Measurements from ENCODE around the gene SOAT2.

DNA sequence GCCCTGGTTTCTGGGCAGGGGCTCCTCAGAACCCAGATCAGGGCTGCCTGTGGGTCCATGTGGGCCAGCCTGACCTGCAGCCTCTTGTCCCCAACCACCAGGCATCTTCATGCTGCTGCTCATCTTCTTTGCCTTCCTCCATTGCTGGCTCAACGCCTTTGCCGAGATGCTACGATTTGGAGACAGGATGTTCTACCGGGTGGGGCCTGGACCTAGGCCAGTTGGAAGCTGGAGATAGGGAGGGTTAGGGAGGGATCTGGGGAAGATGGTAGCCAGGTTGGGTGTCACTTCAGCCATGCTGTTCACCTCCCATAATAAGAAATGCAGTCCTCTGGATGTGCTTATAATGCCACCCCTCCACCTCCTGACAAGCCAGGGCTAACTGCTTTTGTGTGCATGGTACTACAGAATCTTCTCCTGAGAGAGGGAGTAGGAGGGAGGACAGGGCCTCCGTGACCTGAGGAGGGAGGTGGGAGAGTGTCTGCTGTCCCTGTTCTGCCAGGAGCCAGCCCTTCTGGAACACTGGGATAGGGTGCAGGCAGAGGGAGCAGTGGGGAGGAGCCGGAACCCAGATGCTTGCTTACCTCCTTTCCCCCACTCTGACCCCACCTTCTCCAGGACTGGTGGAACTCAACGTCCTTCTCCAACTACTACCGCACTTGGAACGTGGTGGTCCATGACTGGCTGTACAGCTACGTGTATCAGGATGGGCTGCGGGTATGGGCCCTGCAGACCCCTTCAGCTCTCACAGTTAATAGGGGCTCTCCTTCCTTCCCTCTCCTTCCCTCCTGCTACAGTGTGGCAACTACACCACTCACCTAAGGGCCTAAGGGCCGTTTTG, 17.6 kb downstream of the SOAT2 start:
- TF ChIP-seq, protein P1, sequence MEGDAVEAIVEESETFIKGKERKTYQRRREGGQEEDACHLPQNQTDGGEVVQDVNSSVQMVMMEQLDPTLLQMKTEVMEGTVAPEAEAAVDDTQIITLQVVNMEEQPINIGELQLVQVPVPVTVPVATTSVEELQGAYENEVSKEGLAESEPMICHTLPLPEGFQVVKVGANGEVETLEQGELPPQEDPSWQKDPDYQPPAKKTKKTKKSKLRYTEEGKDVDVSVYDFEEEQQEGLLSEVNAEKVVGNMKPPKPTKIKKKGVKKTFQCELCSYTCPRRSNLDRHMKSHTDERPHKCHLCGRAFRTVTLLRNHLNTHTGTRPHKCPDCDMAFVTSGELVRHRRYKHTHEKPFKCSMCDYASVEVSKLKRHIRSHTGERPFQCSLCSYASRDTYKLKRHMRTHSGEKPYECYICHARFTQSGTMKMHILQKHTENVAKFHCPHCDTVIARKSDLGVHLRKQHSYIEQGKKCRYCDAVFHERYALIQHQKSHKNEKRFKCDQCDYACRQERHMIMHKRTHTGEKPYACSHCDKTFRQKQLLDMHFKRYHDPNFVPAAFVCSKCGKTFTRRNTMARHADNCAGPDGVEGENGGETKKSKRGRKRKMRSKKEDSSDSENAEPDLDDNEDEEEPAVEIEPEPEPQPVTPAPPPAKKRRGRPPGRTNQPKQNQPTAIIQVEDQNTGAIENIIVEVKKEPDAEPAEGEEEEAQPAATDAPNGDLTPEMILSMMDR (IDR thresholded peaks at IDR 0.05) = no peak
- TF ChIP-seq POLR2A (IDR thresholded peaks at IDR 0.05) = no peak

Measured in uterus (tissue), 2 donors.